Prostate gland (tissue), 2 donors: ENCODE measurements around the gene DAB1. TPM values are rescaled to one million over a fixed set of nuclear protein-coding genes. Genes with fewer than 3 reads are reported as not detected.

ENCODE experiments used
- DNase-seq: peaks from one replicate; pipeline ENCODE4 v3.0.0-alpha.2; 2019; ENCODE audit warnings: low spot score
- H3K27ac ChIP-seq, 2 donors: fragments of 200-600 bp; sonication (generic); 2 replicates each; pipeline ENCODE4 v1.5.1; 2017 to 2019
- H3K27me3 ChIP-seq: fragments of 200-600 bp; sonication (generic); replicated peaks from 2 replicates; pipeline ENCODE4 v1.5.1; 2019; ENCODE audit not compliant: insufficient read depth
- H3K36me3 ChIP-seq, 2 donors: fragments of 200-600 bp; sonication (generic); 1 replicate in 1 of 2; 2 replicates in 1 of 2; pipeline versions ENCODE4 v1.5.1 to v1.8.1; 2017 to 2019
- H3K4me1 ChIP-seq: fragments of 200-600 bp; sonication (generic); replicated peaks from 2 replicates; pipeline ENCODE4 v1.5.1; 2019
- H3K4me3 ChIP-seq, 2 donors: fragments of 200-600 bp; sonication (generic); 2 replicates each; pipeline ENCODE4 v1.5.1; 2017 to 2019
- H3K9me3 ChIP-seq: fragments of 200-600 bp; sonication (generic); 2 replicates; pipeline ENCODE4 v1.5.1; 2017
- CTCF ChIP-seq, 4 experiments: fragments of 200-600 bp in 2 of 4; fragments of 450-650 bp in 2 of 4; sonication (generic) in 2 of 4; IDR thresholded peaks; 1 replicate in 3 of 4; 2 replicates in 1 of 4; pipeline ENCODE4 v1.5.1; 2016 to 2019; ENCODE audit warnings: antibody characterized with exemption in 4 of 4, mild to moderate bottlenecking in 2 of 4, moderate library complexity in 2 of 4
- POLR2A ChIP-seq: fragments of 450-650 bp; IDR thresholded peaks from one replicate; pipeline ENCODE4 v1.6.1; 2016; ENCODE audit warnings: antibody characterized with exemption, mild to moderate bottlenecking
- POLR2AphosphoS5 ChIP-seq: sonication (generic); formaldehyde crosslinking; IDR thresholded peaks from one replicate; pipeline ENCODE4 v1.6.1; 2017; ENCODE audit warnings: antibody characterized with exemption
- WGBS: methylation state at CpG from one replicate; pipeline ENCODE4 v1.1.5; 2018; 5-methylcytosine and 5-hydroxymethylcytosine counted together
- intact Hi-C: fragments of 100-400 bp; cut with DNase I; formaldehyde crosslinking; loops from one replicate; pipeline ENCODE4 v1.14.2; 2022
- total RNA-seq, 2 donors: library from RNA; depleted of rRNA; stranded (reverse); fragments of >200 nt; gene quantifications; one replicate each; pipeline ENCODE4 v1.1.0, GENCODE V29; 2016

Gene DAB1
- total RNA-seq, 2 donors from 2014 or later, result 0.64 to 3.6 TPM

GRCh38 chr1:57285992-57286391 is 137.9 kb downstream of the DAB1 start:
- TF ChIP-seq CTCF (IDR thresholded peaks at IDR 0.05) (no peak), POLR2AphosphoS5 (no peak), POLR2A (no peak)
- Histone ChIP-seq H3K4me3 (no peak overlapping the region), H3K4me1 (no peaks in the 10 kb centered on the region), H3K36me3 (no peaks in the 10 kb centered on the region), H3K27ac (no peak overlapping the region), H3K27me3 (no peaks in the 10 kb centered on the region), H3K9me3 (no peaks in the 10 kb centered on the region)
- DNase-seq, result no peak
- intact Hi-C loops, result no loop called here
- 92% methylated on average over 2 of the region's 2 CpGs for WGBS

- H3K9me3 ChIP-seq, result no peaks in the 10 kb centered on the region
- DNase-seq, result no peak
- intact Hi-C loops, result no loop called here
- no peaks in the 10 kb centered on the region for H3K36me3 ChIP-seq
- H3K27me3 ChIP-seq, result no peaks in the 10 kb centered on the region
- TF ChIP-seq POLR2AphosphoS5, result no peak
- no peak for TF ChIP-seq POLR2A
- no peak for TF ChIP-seq CTCF (IDR thresholded peaks at IDR 0.05)
- H3K4me1 ChIP-seq, result no peaks in the 10 kb centered on the region
- no peak overlapping the region for H3K27ac ChIP-seq
- H3K4me3 ChIP-seq, result no peak overlapping the region
- WGBS, result 54% methylated on average over 2 of the region's 2 CpGs
Observed at GRCh38 chr1:57282411-57282810, 141.4 kb downstream of the DAB1 start.

GRCh38 chr1:57281324-57281723 is 142.5 kb downstream of the DAB1 start:
- DNase-seq, result no peak
- Histone ChIP-seq H3K36me3 (no peaks in the 10 kb centered on the region), H3K27ac (no peak overlapping the region), H3K4me1 (no peaks in the 10 kb centered on the region), H3K4me3 (no peak overlapping the region), H3K9me3 (no peaks in the 10 kb centered on the region), H3K27me3 (no peaks in the 10 kb centered on the region)
- WGBS, result 81% methylated on average over 5 of the region's 5 CpGs
- TF ChIP-seq CTCF (IDR thresholded peaks at IDR 0.05), result no peak
- TF ChIP-seq POLR2AphosphoS5, result no peak
- TF ChIP-seq POLR2A, result no peak
- intact Hi-C loops, result no loop called here

GRCh38 chr1:57279909-57280666 is 143.8 kb downstream of the DAB1 start:
- Histone ChIP-seq H3K9me3 (no peaks in the 10 kb centered on the region), H3K36me3 (no peaks in the 10 kb centered on the region), H3K4me3 (no peak overlapping the region), H3K4me1 (no peaks in the 10 kb centered on the region), H3K27ac (no peak overlapping the region), H3K27me3 (no peaks in the 10 kb centered on the region)
- WGBS, result 72% methylated on average over 3 of the region's 3 CpGs
- intact Hi-C loops, result no loop called here
- TF ChIP-seq POLR2A (no peak), POLR2AphosphoS5 (peak; percentile 41)
- DNase-seq, result peak; percentile 33

GRCh38 chr1:57278558-57278957 is 145.3 kb downstream of the DAB1 start:
- intact Hi-C loops, result no loop called here
- DNase-seq, result no peak

More at GRCh38 chr1:57278558-57278957, 145.3 kb downstream of the DAB1 start:
- Histone ChIP-seq H3K36me3 (no peaks in the 10 kb centered on the region), H3K4me1 (no peaks in the 10 kb centered on the region), H3K9me3 (no peaks in the 10 kb centered on the region), H3K27me3 (no peaks in the 10 kb centered on the region), H3K4me3 (no peak overlapping the region), H3K27ac (no peak overlapping the region)
- WGBS, result 87% methylated on average over 3 of the region's 3 CpGs
- no peak for TF ChIP-seq POLR2AphosphoS5
- no peak for TF ChIP-seq POLR2A
- TF ChIP-seq CTCF (IDR thresholded peaks at IDR 0.05), result no peak
